ENCODE results near the gene IGFALS.

DNA sequence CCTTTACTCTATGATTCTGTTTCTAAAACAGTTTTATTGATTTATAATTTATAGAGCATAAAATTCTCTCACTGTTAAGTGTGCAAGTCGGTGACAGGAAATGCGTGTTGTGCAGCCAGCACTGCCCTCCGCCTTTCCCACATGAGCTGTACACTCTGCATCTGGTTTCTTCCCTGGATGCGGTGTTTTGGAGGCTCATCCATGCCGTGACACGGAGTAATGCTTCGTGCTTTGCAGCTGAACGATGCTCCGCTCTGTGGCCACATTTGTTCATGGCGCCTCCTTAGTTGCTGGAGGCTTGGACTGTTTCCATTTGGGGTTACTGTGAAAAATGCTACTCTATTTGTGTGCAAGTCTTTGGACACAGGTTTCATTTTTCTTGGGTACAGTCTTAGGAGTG, 7.2 kb upstream of the IGFALS start:
- TF ChIP-seq CTCF (IDR thresholded peaks at IDR 0.05) (no peak), POLR2AphosphoS5 (IDR thresholded peaks at IDR 0.05; ENCODE audit: insufficient read depth in 1 of 2, low read depth in 1 of 2) (no peak), POLR2A (IDR thresholded peaks at IDR 0.05) (no peak)

Data from vagina (tissue), 2 donors.